ENCODE measurements around the gene TWF1.

GRCh38 chr12:43762596-43762995 lies 43.5 kb downstream of the TWF1 start:
- TF ChIP-seq CTCF (conservative IDR thresholded peaks at IDR 0.05) = no peak
- TF ChIP-seq EZH2 (IDR thresholded peaks at IDR 0.05; ENCODE audit: low read depth) = no peak
